Amniotic stem cell (primary cell): ENCODE measurements around the gene NMRK2.
"Not testable (repeated sequence)": the region's sequence is repeated elsewhere in the genome, so short reads cannot be mapped to it uniquely, and the experiment has no call there.

Experiments used
- DNase-seq: peaks from one replicate; lab custom pipeline; 2025; lab: John Stamatoyannopoulos, UW

Gene NMRK2

DNA sequence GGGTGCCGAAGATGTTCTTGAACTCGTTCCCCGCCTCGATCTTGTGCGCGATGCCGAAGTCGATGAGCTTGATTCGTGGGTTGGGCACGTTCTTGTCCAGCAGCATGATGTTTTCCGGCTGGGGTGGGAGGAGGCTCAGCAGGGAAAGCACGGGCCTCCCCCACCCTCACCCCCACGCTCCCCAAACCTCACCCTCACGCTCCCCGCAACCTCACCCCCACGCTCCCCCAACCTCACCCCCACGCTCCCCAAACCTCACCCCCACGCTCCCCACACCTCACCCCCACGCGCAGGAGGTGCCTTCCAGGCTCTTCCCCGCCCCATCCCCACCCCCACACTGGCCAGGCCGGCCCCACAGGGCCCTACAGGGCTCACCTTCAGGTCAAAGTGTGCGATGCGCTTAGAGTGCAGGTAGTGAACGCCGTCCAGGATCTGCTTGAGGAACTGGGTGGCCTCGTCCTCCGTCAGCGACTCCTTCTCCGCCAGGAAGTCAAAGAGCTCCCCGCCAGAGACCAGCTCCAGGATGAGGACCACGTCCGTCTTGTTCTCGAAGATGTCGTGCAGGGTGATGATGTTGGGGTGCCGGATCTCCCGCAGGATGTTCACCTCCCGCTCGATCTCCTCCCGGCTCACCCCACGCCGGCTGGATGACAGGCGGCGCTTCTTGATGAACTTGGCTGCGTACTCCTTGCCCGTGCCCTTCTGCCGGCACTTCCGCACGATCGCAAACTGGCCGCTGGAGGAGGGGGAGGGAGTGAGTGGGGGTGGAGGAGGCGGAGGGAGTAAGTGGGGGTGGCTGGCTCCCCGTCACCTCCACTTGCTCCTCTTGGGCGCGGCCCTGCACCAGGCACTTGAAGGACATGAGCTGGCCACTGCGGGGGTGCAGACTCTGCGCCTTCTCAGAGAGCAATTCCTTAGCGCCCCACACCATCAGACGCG lies 31.7 kb downstream of the NMRK2 start:
- DNase-seq = no peak

DNA sequence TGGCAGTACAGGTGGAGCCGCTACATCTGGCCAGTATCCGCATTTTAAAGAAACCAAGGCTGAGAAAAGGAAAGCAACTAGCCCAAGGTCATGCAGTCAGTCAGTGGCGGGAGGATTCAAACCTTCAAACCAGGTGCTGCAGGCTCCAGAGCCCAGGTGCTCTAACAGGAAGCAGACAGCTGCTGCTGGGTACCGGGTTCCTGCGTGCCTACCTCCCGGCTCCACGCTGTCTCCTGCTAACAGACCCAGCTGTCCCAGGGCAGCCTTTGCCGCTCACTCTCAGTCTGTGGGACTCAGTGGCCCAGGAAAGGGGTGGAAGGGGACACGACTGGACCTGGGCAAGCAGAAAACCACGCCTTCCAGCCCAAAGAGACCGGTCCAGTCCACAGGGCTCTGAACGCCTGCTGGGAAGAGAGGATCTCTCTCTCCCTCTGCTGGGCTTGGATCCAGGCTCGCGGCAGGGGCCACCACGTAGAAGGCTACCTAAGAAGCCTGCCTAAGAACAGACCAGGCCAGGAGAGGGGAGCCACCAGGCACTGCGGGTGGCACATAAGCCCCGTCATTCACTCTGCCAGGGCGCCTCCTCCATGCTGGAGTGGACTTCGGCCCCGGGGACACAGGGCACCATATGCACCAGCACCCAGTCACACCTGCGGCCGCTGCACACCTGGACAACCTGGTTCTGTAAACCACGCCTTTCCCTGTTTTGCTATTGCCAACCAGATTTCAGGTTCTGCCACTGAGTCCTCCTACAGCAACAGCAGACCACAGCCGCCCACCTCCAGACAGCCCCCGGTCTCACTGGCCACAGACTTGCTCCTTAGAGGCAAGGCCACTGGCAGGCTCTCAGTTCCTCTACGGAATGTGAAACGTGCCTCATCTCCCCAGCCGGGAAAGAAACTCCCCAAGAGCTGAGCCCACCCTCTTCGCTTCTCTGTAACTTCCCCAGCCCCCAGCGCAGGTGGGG lies 33.5 kb downstream of the NMRK2 start:
- no peak for DNase-seq

DNA sequence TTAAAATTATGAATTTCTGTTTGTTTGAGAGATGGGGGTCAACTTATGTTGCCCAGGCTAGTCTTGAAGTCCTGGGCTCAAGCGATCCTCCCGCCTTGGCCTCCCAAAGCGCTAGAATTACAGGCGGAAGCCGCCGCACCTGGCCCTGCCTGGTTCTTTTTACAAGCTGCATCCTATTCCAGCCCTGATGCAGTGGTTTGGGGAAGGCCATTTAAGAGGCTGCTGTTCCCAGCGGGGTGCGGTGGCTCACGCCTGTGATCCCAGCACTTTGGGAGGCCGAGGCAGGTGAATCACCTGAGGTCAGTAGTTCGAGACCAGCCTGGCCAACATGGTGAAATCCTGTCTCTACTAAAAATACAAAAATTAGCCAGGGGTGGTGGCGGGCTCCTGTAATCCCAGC lies 35.1 kb downstream of the NMRK2 start:
- not testable (repeated sequence) for DNase-seq

- peak; percentile 99 for DNase-seq
These were observed 35.9 kb downstream of the NMRK2 start for GRCh38 chr19:3968556-3969434.

- DNase-seq = peak; percentile 32
These were observed 36.8 kb downstream of the NMRK2 start for GRCh38 chr19:3969435-3970312.

DNA sequence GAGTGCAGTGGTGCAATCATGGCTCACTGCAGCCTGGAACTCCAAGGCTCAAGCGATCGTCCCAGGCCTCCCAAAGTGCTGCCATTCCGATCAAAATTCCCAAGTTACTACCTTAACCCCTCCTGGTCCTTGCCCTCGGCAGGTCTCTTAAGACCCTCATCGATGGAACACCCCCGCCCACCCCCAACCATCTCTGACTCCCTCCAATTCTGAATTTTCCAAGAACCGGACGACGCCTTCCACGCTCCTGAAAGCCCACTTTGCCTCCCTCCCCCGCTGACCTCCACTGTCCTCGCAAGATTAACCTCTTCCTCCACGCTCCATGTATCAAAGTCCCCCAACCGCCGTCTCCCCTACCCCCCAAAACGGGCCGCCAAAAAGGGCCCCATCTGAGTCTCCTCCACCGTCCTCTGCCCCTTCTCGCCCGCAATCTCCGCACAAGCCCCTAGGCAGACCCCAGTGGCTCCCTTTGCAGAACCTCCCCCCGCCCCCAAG lies 37.5 kb downstream of the NMRK2 start:
- DNase-seq = no peak

DNA sequence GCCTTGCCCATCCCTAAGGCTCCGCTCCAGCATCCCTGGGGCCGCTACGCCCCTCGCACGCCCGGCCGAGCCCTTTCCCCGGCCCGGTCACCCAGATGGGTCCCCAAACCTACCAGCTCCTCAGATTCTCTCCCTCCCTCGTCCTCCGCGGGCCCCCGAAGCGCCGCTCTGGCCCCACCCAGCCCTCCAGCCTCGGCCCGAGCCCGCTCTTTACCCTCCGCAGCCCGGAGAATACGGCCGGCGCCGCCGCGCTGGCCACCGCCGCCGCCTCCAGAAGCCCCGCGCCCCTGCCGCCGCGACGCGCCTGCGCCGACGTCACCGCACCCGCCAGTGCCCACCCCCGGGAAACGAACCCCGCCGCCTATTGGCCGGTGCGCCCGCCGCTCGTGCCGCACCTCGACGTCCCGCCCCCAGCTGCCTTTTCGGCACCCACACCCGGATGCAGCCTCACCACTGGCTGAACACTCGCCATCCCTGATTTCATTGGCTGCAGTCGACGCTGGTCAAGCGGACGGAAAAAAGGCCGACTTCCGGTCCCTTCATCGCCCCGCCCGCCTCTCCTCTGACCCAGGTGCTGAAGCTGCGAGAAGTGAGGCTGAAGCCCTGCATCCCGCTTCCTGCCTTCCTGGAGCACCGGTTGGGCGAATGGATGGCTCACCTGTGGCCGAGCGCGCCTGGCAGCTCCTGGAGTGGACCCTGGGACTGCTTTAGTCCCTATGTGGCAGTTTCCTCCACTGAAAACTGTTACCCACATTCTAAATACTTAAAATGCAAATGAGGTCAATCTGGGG lies 38.1 kb downstream of the NMRK2 start, which contains the start of gene DAPK3:
TSS of gene DAPK3 (minus strand) at position 292 of the 791 bp plus-strand sequence. CDS start 1,364 bp downstream, outside the sequence.
- DNase-seq = peak; percentile 95

GRCh38 chr19:3975144-3975543 lies 42.3 kb downstream of the NMRK2 start:
- no peak for DNase-seq

GRCh38 chr19:3975637-3976087 lies 42.8 kb downstream of the NMRK2 start:
- no peak for DNase-seq

DNA sequence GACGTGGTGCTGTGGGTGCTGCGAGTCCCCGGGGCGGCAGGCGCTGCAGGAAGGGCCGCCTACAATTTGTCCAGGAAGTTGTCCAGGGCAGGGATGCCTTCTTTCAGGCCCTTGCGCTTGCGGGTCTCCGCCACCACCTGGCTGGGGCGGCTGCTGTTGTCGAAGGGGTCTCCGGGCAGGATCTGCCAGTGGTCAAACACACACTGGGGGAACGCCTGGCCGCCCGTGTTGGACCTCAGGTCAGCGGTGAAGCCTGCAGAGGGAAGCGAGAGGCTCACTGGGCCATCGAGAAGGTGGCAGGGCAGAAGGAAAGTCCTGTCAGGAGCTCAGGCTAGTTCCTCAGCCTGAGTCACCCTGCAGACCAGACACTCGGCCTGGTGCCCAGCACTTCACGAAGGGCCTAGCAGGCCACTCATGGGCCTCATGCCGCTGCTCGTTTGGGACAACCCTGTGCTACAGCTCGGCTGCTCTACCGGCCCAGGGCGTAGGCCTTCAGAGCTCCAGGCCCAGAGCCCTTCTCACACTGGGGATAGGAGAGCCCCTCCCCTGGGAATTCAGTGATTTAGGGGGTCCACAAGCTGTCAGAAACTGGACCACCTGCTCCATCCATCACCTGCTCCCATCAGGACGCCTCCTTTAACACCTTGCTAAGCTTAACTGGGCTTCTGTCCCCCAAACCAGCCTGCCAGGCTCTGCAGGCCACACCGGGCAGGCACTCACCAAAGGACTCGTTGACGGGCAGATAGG lies 43.8 kb downstream of the NMRK2 start:
- DNase-seq = no peak

- no peak for DNase-seq
These were observed 44.6 kb downstream of the NMRK2 start for GRCh38 chr19:3977242-3978143.

GRCh38 chr19:3978145-3978544 lies 45.3 kb downstream of the NMRK2 start:
- DNase-seq = no peak

DNA sequence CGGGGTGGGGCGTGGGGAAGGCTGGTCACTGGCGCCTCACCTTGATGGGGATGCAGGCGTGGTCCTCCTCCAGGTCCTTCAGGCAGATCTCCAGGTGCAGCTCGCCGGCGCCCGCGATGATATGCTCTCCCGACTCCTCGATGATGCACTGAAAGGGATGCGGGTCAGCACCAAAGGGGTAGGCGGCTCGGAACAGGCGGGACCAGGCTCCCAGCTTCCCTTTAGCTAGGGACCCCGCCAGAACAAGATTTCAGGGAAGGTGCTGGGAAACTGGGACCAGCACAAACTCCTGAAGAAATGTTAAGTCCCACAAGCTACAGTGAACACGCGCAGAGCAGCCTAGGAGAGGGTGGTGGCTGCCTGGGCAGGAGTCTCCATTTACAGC lies 46.4 kb downstream of the NMRK2 start:
- no peak for DNase-seq

DNA sequence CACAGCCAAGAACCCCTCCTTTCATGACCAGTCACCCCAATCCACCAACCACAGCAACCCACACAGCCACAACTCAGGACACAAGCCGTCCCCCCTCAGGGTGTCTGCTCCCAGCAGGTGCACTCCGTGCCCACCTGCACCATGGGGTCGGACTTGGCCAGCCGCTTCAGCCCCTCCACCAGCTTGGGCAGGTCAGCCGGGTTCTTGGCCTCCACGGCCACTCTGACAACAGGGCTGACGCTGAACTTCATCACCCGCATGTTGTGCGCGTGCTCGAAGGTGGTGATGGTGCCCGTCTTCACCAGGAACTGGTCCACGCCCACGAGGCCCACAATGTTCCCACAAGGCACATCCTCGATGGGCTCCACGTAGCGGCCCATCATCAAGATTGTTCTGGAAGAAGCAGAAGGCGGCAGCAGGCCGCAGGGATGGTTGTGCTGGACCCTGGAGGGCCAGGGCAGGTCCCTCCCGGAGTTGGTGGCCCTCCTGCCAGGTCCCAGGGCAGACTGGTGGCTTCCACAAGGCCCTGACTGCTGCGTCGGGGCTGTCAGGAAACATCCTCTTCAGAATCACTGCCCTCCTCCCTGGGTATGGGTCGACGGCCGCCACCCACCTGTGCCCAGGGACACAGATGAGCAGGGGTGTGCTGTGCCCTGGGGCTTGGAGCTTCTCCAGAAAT lies 46.9 kb downstream of the NMRK2 start:
- DNase-seq = no peak

- DNase-seq = no peak
These were observed 47.7 kb downstream of the NMRK2 start for GRCh38 chr19:3980353-3981251.

- no peak for DNase-seq
These were observed 48.5 kb downstream of the NMRK2 start for GRCh38 chr19:3981373-3981735.
